Fibroblast of gingiva (primary cell): ENCODE data around the gene RENBP.
"Not testable (repeated sequence)": the region's sequence is repeated elsewhere in the genome, so short reads cannot be mapped to it uniquely, and the experiment has no call there.

ENCODE experiments used
- DNase-seq: peaks from one replicate; pipeline ENCODE4 v3.0.0-alpha.2; 2011; ENCODE audit warnings: low read depth

Gene RENBP

DNA sequence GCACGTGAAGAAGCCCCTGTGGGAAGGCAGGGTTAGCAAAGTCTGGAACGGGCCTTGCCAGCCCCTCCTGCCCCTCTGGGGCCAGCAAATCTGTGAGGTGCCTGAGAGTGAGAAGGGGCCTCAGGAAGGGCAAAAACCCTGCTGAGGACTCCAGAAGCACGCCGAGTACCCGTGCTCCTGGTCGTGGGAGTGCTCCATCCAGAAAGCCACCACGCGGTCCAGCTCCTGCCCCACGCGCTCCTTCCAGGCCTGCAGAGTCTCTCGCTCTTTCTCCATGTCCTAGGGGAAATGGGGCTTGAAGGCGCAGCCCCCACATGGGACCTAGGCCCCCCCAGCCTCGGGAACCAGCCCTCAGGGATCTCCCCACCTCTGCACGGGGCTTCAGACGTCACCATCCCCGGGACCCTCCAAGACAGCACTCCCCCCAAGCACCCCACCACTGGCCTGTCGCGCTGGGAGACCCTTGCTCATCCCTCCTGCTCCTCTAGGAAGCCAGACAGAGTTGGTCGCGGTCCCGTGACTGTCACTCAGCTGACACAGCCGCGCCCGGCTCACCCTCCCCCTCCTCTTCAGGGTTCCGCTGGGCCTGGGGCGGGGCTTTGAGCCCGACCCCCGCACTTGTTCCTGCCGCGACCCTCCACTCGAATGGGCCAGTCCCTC is at the start of gene RENBP:
Gene RENBP, minus strand, starts transcription at position 504 of the 660 bp plus-strand sequence. Its CDS starts 33 bp downstream, at position 471.
- DNase-seq = no peak

DNA sequence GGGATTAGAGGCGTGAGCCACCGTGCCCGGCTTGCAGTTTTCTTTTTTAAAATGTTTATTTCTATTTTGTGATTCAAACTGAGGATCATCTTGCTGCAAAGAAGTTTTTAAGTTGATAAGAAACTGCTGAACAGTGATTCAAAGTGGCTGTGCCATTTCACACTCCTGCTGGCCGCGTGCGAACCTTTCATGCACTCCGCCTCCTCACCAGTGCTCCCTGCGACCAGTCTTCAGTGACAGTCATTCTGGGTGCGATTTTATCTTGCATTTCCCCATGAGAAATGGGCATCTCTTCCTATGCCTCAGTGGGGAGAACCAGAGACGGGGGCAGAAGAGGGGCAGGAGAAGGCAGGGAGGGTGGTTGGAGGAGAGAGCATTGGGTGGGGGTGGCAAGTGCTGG is 49.5 kb upstream of the RENBP start:
- no peak for DNase-seq

- DNase-seq = no peak
Observed at GRCh38 chrX:153993079-153993478, 48.6 kb upstream of the RENBP start.

DNA sequence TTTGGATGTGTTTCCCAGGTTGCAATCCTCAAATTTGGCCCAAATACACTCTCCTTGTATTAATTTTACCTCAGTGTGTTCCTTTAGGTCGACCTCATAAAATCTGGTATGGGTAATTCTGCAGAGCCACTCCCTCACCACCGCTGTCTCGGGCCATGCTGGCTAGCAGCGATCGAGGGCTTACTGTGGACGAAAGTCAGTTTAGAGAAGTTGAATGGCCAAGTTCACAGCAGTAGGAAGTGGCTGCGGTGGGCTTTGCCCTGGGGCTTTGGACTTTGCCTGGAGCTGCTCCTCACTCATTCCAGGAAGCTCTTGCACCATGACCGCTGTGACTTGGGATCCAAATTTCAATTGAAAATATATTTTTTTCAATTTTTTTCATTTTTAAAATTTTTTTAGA is 47.7 kb upstream of the RENBP start:
- DNase-seq = no peak

DNA sequence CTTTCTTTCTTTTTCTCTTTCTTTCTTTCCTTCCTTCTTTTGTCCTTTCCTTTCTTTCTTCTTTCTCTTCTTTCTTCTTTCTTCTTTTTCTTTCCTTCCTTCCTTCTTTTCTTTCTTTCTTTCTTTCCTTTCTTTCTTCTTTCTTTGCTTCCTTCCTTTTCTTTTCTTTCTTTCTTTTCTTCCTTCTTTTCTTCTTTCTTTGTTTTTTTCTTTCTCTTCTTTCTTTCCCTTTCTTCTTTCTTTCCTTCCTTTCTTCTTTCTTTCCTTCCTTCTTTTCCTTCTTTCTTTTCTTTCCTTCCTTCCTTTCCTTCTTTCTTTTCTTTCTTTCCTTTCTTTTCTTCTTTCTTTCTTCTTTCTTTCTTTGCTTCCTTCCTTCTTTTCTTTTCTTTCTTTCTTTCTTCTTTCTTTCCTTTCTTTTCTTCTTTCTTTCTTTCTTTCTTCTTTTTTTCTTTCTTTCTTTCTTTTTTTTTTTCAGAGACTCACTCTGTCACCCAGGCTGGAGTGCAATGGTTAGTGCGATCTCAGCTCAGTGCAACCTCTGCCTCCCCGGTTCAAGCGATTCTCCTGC is 46.7 kb upstream of the RENBP start:
- DNase-seq = no peak

DNA sequence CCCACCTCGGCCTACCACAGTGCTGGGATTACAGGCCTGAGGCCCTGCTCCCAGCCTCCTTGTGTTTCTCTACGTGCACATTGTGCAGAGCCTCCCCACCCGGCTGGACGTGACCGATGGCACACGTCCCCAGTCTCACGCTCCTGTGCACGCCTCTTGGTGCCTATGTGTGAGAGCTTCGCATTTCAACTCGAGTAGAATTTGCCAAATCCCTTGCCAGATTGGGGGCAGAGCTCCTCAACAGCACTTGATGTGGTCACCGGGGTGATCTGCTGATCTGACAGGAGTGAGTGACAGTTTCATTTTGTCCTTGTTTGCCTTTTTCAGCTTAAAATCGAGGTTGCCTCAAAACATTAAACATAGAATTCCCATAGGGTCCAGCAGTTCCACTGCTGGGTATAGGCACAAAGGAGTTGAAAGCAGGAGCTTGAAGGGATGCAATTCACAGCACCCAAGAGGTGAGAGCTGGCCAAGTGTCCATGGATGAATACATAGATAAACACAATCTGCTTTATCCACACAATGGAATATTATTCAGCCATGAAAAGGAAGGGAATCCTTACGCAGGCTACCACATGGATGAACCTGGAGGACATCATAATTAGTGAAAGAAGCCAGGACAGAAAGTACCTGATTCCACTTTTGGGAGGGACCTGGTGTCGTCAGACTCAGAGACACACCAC is 45.7 kb upstream of the RENBP start:
- no peak for DNase-seq

DNA sequence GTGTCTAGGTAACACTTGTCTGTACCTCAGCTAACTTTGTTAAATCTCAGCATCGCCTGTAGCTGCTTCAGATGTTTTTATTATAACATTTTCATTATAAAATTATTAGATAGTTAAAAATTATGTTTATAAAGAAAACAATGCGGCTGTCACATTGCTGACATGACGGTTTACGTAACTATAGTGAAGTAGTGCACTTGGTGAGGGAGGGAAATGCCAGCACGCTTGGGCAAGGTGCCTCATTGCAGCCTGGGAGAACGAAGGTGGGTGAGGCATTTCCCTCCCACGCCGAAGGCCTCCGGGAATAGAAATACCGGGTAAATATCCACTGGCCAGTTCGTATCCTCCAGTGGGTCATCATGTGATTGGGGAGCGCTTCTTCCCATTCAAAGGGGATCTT is 44.0 kb upstream of the RENBP start:
- DNase-seq = no peak

- no peak for DNase-seq
Observed at GRCh38 chrX:153984351-153985178, 40.1 kb upstream of the RENBP start.

DNA sequence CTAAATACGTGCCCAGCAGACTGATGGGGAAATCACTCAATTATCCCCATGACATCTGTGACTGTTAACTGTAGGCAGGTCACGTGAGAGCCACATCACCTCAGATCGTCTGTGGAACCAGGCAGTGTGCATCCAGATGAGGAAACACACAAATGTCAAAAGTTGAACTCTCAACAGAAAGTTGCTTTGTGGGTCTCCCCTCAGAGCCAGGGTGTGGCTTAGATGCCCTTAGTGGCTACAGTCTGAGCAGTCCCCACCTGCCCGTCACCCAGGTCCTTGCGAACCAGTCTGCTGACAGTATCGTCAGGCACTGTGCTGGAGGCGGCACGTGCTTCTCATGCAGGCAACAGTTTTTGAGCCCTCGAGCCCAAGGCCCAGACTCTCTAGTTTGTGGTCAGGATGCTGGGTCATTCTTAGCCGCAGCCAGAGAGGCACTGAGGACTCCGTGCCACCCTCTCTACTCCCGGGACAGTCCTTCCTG is 38.9 kb upstream of the RENBP start:
- DNase-seq = no peak

- peak; percentile 74 for DNase-seq
Observed at GRCh38 chrX:153981771-153982533, 37.5 kb upstream of the RENBP start.

GRCh38 chrX:153981231-153981630 is 36.8 kb upstream of the RENBP start:
- DNase-seq = no peak

DNA sequence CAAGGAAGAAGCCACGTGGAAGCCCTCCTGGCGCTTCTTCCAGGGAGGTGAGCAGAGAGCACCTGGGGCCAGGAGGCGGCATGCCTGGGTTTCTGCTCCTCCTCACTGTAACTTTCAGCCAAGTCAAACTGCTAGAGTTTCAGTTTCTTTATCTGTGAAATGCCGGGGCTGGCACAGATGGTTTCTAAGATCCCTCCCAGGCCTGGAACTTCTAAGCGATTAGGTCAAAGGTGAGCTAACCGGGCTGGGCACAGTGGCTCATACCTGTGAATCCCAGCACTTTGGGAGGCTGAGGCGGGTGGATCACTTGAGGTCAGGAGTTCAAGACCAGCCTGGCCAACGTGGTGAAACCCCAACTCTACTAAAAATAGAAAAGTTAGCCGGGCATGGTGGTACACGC is 36.0 kb upstream of the RENBP start:
- not testable (repeated sequence) for DNase-seq

DNA sequence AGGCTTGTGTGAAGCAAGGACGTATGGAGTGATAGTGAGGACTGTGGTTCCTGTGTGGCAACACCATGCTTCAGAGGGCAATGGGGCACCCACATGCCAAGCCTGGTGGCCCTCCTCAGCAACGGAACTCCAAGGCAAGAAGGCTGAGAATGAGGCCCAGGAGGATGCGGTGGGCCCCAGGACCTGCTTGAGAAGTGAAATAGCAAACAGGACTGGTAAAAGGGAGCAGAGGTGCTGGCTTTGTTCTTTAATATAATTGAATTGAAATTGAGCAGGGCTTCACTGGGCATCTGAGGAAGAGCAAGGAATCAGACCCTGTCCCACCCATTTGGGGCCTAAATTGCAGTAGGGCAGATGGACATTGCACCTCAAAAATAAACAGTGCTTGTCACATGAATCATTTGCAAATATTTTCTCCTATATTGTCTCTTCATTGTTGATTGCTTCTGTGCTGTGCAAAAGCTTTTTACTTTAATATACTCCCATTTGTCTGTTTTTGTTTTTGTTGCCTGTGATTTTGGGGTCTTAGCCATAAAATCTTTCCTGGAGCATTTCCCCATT is 30.4 kb upstream of the RENBP start:
- DNase-seq = no peak

DNA sequence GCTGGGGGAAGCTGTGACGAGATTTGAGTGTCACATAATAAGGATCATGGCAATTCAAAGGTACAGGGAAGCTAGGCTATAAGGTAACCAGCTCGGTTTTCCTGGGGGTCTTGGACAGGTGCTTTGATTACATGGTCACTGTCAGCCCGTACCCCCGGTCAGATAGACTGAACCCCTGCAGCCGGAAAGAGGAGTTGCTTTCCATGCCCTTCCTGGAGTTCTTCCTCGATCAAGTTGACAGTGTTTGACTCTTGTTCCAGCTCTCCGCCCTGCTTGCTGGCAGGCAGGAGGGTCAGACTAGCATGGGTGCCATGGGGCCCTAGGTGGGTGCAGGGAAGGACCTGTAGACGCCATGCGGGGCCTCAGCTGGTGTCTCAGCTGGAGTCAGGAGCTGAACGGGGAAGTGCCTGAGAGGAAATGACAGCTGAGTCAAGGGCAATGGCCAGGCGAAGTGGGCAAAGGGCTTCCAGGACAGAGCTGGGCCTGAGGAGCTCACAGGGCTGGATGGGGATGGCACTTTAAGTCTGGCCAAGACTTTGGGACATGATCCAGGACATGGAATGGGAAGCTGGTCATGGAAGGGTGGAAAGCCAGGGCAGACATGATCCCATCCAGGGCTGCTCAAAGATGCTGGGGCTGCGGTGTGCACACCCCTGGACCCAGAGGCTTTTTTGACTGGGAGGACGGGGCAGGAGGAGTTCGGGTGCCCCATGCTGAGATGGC is 29.7 kb upstream of the RENBP start:
- DNase-seq = no peak

DNA sequence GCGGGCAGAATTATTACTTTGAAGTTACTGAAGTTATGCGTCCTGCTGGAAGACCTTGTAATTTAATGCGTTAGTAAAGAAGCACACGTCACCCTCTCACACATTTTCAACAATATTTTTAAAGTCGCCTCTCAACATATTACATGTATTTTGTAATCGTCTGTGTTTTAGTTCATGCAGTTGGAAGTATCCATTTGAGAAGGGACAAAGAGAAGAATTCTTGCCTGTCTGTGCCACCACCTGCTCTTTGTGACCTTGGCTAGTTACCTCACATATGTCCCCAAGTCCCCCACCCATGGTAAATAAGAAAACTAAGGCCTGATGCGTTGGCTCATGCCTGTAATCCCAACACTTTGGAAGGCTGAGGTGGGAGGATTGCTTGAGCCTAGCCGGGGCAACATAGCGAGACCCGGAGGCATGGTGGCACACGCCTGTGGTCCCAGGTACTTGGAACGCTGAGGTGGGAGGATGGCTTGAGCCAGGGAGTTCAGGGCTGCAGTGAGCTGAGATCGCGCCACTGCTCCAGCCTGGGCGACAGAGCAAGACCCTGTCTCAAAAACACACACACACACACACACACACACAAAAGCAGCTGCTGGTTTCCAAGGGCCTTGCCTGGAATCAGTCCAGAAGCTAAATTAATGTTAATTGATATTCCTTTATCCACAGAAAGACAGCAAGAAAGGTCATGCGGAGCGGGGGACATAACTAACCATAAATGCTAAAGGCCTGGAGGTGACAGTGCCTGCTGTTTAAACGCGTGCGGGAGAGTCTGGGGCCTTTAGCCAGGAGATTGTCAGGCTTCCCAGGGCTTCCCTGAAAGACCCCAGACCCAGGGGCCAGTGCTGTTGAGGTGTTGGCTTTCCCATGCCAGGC is 28.9 kb upstream of the RENBP start:
- DNase-seq = no peak

GRCh38 chrX:153972368-153973126 is 28.1 kb upstream of the RENBP start, which contains the start of gene TMEM187:
TMEM187 (plus strand) TSS chrX:153972754; CDS start chrX:153982063, 9,309 bp downstream.
- DNase-seq = peak; percentile 82

GRCh38 chrX:153971450-153972367 is 27.3 kb upstream of the RENBP start, which contains the start of gene HCFC1:
HCFC1 (minus strand) TSS chrX:153971818; CDS start chrX:153970840, 978 bp downstream.
- peak; percentile 87 for DNase-seq

- DNase-seq = peak; percentile 89
Observed at GRCh38 chrX:153971124-153971449, 26.6 kb upstream of the RENBP start.
